HG03108 (cell line): ENCODE measurements around the gene CTNND2.

Source experiments
- ATAC-seq: cut with Tn5 transposase; IDR thresholded peaks from one replicate; pipeline ENCODE4 v1.9.1; 2021; ENCODE audit warnings: moderate library complexity; ENCODE audit not compliant: unreplicated experiment

CTNND2 gene

GRCh38 chr5:11277323-11277722 is 626.9 kb downstream of the CTNND2 start:
- ATAC-seq = no peak

GRCh38 chr5:11273180-11273903 is 630.9 kb downstream of the CTNND2 start:
- ATAC-seq = no peak

GRCh38 chr5:11269515-11269914 is 634.7 kb downstream of the CTNND2 start:
- ATAC-seq = no peak

GRCh38 chr5:11268891-11269290 is 635.4 kb downstream of the CTNND2 start:
- ATAC-seq = no peak

GRCh38 chr5:11266331-11266730 is 637.9 kb downstream of the CTNND2 start:
- no peak for ATAC-seq

GRCh38 chr5:11261241-11261640 is 643.0 kb downstream of the CTNND2 start:
- ATAC-seq = no peak

GRCh38 chr5:11258001-11258400 is 646.2 kb downstream of the CTNND2 start:
- no peak for ATAC-seq

GRCh38 chr5:11252523-11252922 is 651.7 kb downstream of the CTNND2 start:
- no peak for ATAC-seq

- ATAC-seq = no peak
Measured at GRCh38 chr5:11252075-11252474, 652.2 kb downstream of the CTNND2 start.

- no peak for ATAC-seq
Measured at GRCh38 chr5:11251247-11251646, 653.0 kb downstream of the CTNND2 start.

- no peak for ATAC-seq
Measured at GRCh38 chr5:11248966-11249365, 655.3 kb downstream of the CTNND2 start.

GRCh38 chr5:11247224-11247623 is 657.0 kb downstream of the CTNND2 start:
- no peak for ATAC-seq

- no peak for ATAC-seq
Measured at GRCh38 chr5:11240293-11241190, 663.7 kb downstream of the CTNND2 start.

GRCh38 chr5:11239261-11240015 is 664.8 kb downstream of the CTNND2 start:
- no peak for ATAC-seq

- no peak for ATAC-seq
Measured at GRCh38 chr5:11234501-11234911, 669.7 kb downstream of the CTNND2 start.

- no peak for ATAC-seq
Measured at GRCh38 chr5:11230890-11231289, 673.4 kb downstream of the CTNND2 start.

GRCh38 chr5:11227064-11227463 is 677.2 kb downstream of the CTNND2 start:
- no peak for ATAC-seq

- ATAC-seq = no peak
Measured at GRCh38 chr5:11224436-11225187, 679.6 kb downstream of the CTNND2 start.

GRCh38 chr5:11222169-11222568 is 682.1 kb downstream of the CTNND2 start:
- ATAC-seq = no peak

- ATAC-seq = no peak
Measured at GRCh38 chr5:11214864-11215644, 689.2 kb downstream of the CTNND2 start.
